GM12878 (cell line): Measurements from ENCODE around the gene IRF1. TPM values are rescaled to one million over a fixed set of nuclear protein-coding genes. Genes with fewer than 3 reads are reported as not detected.
A peak's percentile ranks its signal among the peaks of the same experiment; 100 is the strongest.

Experiments used
- ATAC-seq: fragments of 200-7000 bp; cut with Tn5 transposase; 3 replicates; pipeline ENCODE4 v1.9.1; 2020; ENCODE audit warnings: mild to moderate bottlenecking, moderate library complexity
- BruUV-seq: library from RNA; stranded (reverse); fragments of 400-500 nt; replicated peaks from 2 replicates; lab custom pipeline; 2021; lab: Mats Ljungman, UMichigan
- CTCF ChIA-PET: fragments of 300-600 bp; sonication (Branson Sonifier 250); formaldehyde crosslinking; extraction: SDS; loops from one replicate; lab custom pipeline; 2021; ENCODE audit warnings: inconsistent platforms; lab: Yijun Ruan, JAX
- POLR2A ChIA-PET: fragments of 350-600 bp; formaldehyde crosslinking; extraction: SDS; loops from one replicate; lab custom pipeline; 2021; ENCODE audit warnings: inconsistent platforms; lab: Charles Lee
- RAD21 ChIA-PET: fragments of 300-600 bp; sonication (Branson Sonifier 250); formaldehyde crosslinking; loops from one replicate; lab custom pipeline; 2023; ENCODE audit warnings: antibody characterized with exemption; ENCODE audit not compliant: unreplicated experiment; lab: Charles Lee
- SMC1A ChIA-PET: fragments of 300-600 bp; sonication (Branson Sonifier 250); formaldehyde crosslinking; loops from one replicate; lab custom pipeline; 2023; ENCODE audit not compliant: unreplicated experiment, uncharacterized antibody; lab: Charles Lee
- DNase-seq: peaks from one replicate; pipeline ENCODE4 v3.0.0-alpha.2; 2011; ENCODE audit warnings: low read depth, low spot score
- FAIRE-seq: peaks from 3 replicates; lab custom pipeline; 2011; peaks lifted over from hg19 to GRCh38; lab: Jason Lieb, UNC
- H2AFZ ChIP-seq: 2 replicates; pipeline ENCODE4 v1.6.0; 2011; ENCODE audit warnings: low read depth, low read length, control low read depth; ENCODE audit not compliant: control insufficient read depth
- H3K27ac ChIP-seq: 2 replicates; pipeline ENCODE4 v1.5.1; 2011; ENCODE audit warnings: control low read depth; ENCODE audit not compliant: control insufficient read depth, insufficient read depth
- H3K27me3 ChIP-seq, 2 experiments: replicated peaks in 1 of 2; 2 replicates each; pipeline versions ENCODE4 v1.6.0 to v1.6.1; 2011; ENCODE audit warnings: low read length in 1 of 2; ENCODE audit not compliant: control insufficient read depth in 2 of 2, insufficient read depth in 2 of 2
- H3K36me3 ChIP-seq, 2 experiments: 2 replicates each; pipeline ENCODE4 v1.5.1; 2011; ENCODE audit warnings: low read length in 1 of 2; ENCODE audit not compliant: control insufficient read depth in 2 of 2, insufficient read depth in 2 of 2
- H3K4me1 ChIP-seq: 2 replicates; pipeline ENCODE4 v1.6.1; 2011; ENCODE audit warnings: mild to moderate bottlenecking, low read length, moderate library complexity, mixed read lengths; ENCODE audit not compliant: control insufficient read depth, insufficient read depth
- H3K4me2 ChIP-seq: 2 replicates; pipeline ENCODE4 v1.6.0; 2011; ENCODE audit warnings: control low read depth; ENCODE audit not compliant: control insufficient read depth, insufficient read depth
- H3K4me3 ChIP-seq: fragments of 200-600 bp; sonication (generic); 2 replicates; pipeline ENCODE4 v1.5.1; 2016
- H3K79me2 ChIP-seq: 2 replicates; pipeline ENCODE4 v1.6.0; 2011; ENCODE audit warnings: low read length; ENCODE audit not compliant: control insufficient read depth, insufficient read depth
- H3K9ac ChIP-seq: 2 replicates; pipeline ENCODE4 v1.8.0; 2011; ENCODE audit warnings: low read length, control low read depth, mixed read lengths; ENCODE audit not compliant: control insufficient read depth, insufficient read depth
- H3K9me3 ChIP-seq: replicated peaks from 3 replicates; pipeline ENCODE4 v1.5.1; 2011; ENCODE audit warnings: mild to moderate bottlenecking, low read length; ENCODE audit not compliant: control insufficient read depth, insufficient read depth
- H4K20me1 ChIP-seq: 2 replicates; pipeline ENCODE4 v1.6.0; 2011; ENCODE audit not compliant: control insufficient read depth, insufficient read depth
- HDAC6 ChIP-seq: fragments of 200-600 bp; sonication (generic); IDR thresholded peaks from one replicate; pipeline ENCODE4 v1.8.0; 2017; ENCODE audit warnings: antibody characterized with exemption; ENCODE audit not compliant: unreplicated experiment
- IKZF2 ChIP-seq, 2 experiments: fragments of 450-650 bp; IDR thresholded peaks; 2 replicates each; pipeline ENCODE4 v1.6.1; 2017; ENCODE audit warnings: mild to moderate bottlenecking in 2 of 2, moderate library complexity in 2 of 2
- IRF3 ChIP-seq: fragments of 450-650 bp; IDR thresholded peaks from 2 replicates; pipeline ENCODE4 v1.6.1; 2014; ENCODE audit warnings: mild to moderate bottlenecking
- MTA2 ChIP-seq: fragments of 450-650 bp; IDR thresholded peaks from 2 replicates; pipeline ENCODE4 v1.6.1; 2016; ENCODE audit warnings: low read depth, mild to moderate bottlenecking, moderate library complexity
- MYB ChIP-seq: fragments of 150-350 bp; IDR thresholded peaks from 2 replicates; pipeline ENCODE4 v1.6.1; 2014; ENCODE audit warnings: mild to moderate bottlenecking, low read depth, low read length, borderline replicate concordance
- PAX8 ChIP-seq: fragments of 450-650 bp; IDR thresholded peaks from 2 replicates; pipeline ENCODE4 v1.6.1; 2017; ENCODE audit warnings: mild to moderate bottlenecking, moderate library complexity
- PML ChIP-seq: IDR thresholded peaks from 2 replicates; pipeline ENCODE4 v1.6.1; 2012; ENCODE audit warnings: low read length, inconsistent platforms
- POLR2AphosphoS2 ChIP-seq: IDR thresholded peaks from 2 replicates; pipeline ENCODE4 v1.6.1; 2011; ENCODE audit warnings: low read depth, mild to moderate bottlenecking, low read length, improper control_type of control experiment, moderate library complexity
- RBBP5 ChIP-seq: fragments of 200-600 bp; sonication (generic); conservative IDR thresholded peaks from 2 replicates; pipeline ENCODE4 v1.6.1; 2016
- SMAD1 ChIP-seq: fragments of 450-650 bp; IDR thresholded peaks from 2 replicates; pipeline ENCODE4 v1.6.1; 2018; ENCODE audit warnings: mild to moderate bottlenecking, low read depth; ENCODE audit not compliant: partially characterized antibody
- SMAD5 ChIP-seq: IDR thresholded peaks from 2 replicates; pipeline ENCODE4 v1.6.1; 2016; ENCODE audit warnings: antibody characterized with exemption, low read depth
- SREBF1 ChIP-seq: IDR thresholded peaks from 2 replicates; pipeline ENCODE4 v1.6.1; 2012; ENCODE audit warnings: mild to moderate bottlenecking, low read length
- TARDBP ChIP-seq: IDR thresholded peaks from 2 replicates; pipeline ENCODE4 v1.6.1; 2016; ENCODE audit warnings: borderline replicate concordance
- TCF3 ChIP-seq: IDR thresholded peaks from 2 replicates; pipeline ENCODE4 v1.6.1; 2012; ENCODE audit warnings: low read depth, mild to moderate bottlenecking, low read length, borderline replicate concordance; ENCODE audit not compliant: insufficient read depth
- TCF7 ChIP-seq: IDR thresholded peaks from 2 replicates; pipeline ENCODE4 v1.6.1; 2014; ENCODE audit warnings: antibody characterized with exemption, borderline replicate concordance
- USF1 ChIP-seq: IDR thresholded peaks from 2 replicates; pipeline ENCODE4 v1.6.1; 2011; ENCODE audit warnings: borderline replicate concordance, low read depth, mild to moderate bottlenecking, moderate library complexity, mixed read lengths, low read length; ENCODE audit not compliant: insufficient read depth; ENCODE audit errors: extremely low read length
- WGBS: methylation state at CpG from one replicate; pipeline ENCODE4 v1.1.6; 2016; ENCODE audit warnings: low lambda C conversion rate; ENCODE audit not compliant: insufficient replicate concordance, insufficient coverage; ENCODE audit errors: missing lambda C conversion rate; 5-methylcytosine and 5-hydroxymethylcytosine counted together
- in situ Hi-C: fragments of 300-500 bp; cut with MboI; formaldehyde crosslinking; loops from 9 replicates; pipeline ENCODE4 v1.14.3; 2018; ENCODE audit warnings: mixed read lengths
- intact Hi-C: fragments of 100-400 bp; cut with micrococcal nuclease; formaldehyde crosslinking; loops from one replicate; pipeline ENCODE4 v1.14.2; 2022; ENCODE audit not compliant: unreplicated experiment
- polyA plus RNA-seq, 11 experiments: library from polyadenylated mRNA; depleted of rRNA in 4 of 11; unstranded in 6 of 11; stranded (reverse) in 5 of 11; fragments of >200 nt; fragmentation: Nextera tagmentation in 4 of 11; fragmentation: Illumina TruSeq in 1 of 11; extraction: Ambion mirVana in 4 of 11; extraction: Trizol in 1 of 11; gene quantifications; 1 replicate in 1 of 11; 2 replicates in 10 of 11; pipeline versions ENCODE4 v1.2.1 to v1.2.3, GENCODE V29; 2011 to 2016; ENCODE audit warnings: inconsistent platforms in 2 of 11, missing spikeins in 2 of 11, low read depth in 1 of 11
- total RNA-seq, 4 experiments: library from RNA; depleted of rRNA in 3 of 4; stranded (reverse); fragments of >200 nt in 3 of 4; fragmentation: Illumina TruSeq in 1 of 4; extraction: Trizol in 1 of 4; gene quantifications; 2 replicates each; pipeline versions ENCODE4 v1.2.1 to v1.2.3, GENCODE V29; 2013 to 2021
- TF ChIP-seq, protein P1 (sequence below): fragments of 450-650 bp; IDR thresholded peaks from 2 replicates; pipeline ENCODE4 v1.6.1; 2016; ENCODE audit warnings: mild to moderate bottlenecking, moderate library complexity, borderline replicate concordance

The IRF1 gene
- total and polyA plus RNA-seq, 10 of the 15 experiments (the other 5 are each of a cell fraction or from before 2014, with no cell fraction given), result 6.9 to 68.0 (median 49.6) TPM

GRCh38 chr5:132454361-132454760, 36.2 kb downstream of the IRF1 start (continued):
- TF ChIP-seq, protein P1, sequence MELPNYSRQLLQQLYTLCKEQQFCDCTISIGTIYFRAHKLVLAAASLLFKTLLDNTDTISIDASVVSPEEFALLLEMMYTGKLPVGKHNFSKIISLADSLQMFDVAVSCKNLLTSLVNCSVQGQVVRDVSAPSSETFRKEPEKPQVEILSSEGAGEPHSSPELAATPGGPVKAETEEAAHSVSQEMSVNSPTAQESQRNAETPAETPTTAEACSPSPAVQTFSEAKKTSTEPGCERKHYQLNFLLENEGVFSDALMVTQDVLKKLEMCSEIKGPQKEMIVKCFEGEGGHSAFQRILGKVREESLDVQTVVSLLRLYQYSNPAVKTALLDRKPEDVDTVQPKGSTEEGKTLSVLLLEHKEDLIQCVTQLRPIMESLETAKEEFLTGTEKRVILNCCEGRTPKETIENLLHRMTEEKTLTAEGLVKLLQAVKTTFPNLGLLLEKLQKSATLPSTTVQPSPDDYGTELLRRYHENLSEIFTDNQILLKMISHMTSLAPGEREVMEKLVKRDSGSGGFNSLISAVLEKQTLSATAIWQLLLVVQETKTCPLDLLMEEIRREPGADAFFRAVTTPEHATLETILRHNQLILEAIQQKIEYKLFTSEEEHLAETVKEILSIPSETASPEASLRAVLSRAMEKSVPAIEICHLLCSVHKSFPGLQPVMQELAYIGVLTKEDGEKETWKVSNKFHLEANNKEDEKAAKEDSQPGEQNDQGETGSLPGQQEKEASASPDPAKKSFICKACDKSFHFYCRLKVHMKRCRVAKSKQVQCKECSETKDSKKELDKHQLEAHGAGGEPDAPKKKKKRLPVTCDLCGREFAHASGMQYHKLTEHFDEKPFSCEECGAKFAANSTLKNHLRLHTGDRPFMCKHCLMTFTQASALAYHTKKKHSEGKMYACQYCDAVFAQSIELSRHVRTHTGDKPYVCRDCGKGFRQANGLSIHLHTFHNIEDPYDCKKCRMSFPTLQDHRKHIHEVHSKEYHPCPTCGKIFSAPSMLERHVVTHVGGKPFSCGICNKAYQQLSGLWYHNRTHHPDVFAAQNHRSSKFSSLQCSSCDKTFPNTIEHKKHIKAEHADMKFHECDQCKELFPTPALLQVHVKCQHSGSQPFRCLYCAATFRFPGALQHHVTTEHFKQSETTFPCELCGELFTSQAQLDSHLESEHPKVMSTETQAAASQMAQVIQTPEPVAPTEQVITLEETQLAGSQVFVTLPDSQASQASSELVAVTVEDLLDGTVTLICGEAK, result no peak
- TF ChIP-seq RBBP5, result no peak
- no peak for TF ChIP-seq POLR2AphosphoS2
- no peak for TF ChIP-seq MYB
- no peak for TF ChIP-seq PML
- TF ChIP-seq IRF3, result no peak

DNA sequence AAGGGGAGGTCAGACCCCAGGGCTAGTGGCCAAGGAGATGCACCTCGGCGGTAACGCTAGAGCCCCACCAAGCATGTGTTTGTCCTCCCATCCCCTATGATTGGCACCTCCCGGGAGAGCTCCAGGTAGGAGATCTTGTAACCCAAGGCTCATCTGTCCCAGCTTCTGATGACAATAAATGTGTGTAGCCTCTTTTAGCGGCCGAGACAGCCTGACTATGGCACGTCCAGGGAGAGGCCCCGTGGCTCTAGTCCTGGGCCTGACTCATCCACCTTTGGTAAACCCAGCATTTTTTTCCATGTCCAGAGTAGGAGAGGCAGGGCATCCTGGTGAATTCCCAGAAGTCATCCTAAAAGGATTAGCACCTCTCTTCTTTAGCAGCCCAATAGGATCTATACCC, 39.2 kb downstream of the IRF1 start:
- no peak overlapping the region for H3K4me2 ChIP-seq
- SMC1A ChIA-PET, result interaction anchor here (0.9 kb wide), 1 partner anchor 13 kb away, joined by 3 read pairs; no protein-coding TSS in a partner anchor
- no peaks in the 10 kb centered on the region for H3K27me3 ChIP-seq
- BruUV-seq, result TSS peak; percentile 31
- DNase-seq, result no peak
- 93% methylated on average over 8 of the region's 8 CpGs for WGBS
- no peaks in the 10 kb centered on the region; the same call in 1 of the 2 replicates for H4K20me1 ChIP-seq
- H2AFZ ChIP-seq, result no peak overlapping the region
- RAD21 ChIA-PET, result interaction anchor here (1.3 kb wide), 1 partner anchor 25 kb away, joined by 3 read pairs; no protein-coding TSS in a partner anchor
- H3K27ac ChIP-seq, result no peak overlapping the region
- POLR2A ChIA-PET, result no interaction called here
- no peak overlapping the region for H3K4me3 ChIP-seq
- no peak overlapping the region for H3K9ac ChIP-seq
- ATAC-seq, result no peak
- intact Hi-C loops (no loop called here), in situ Hi-C loops (no loop called here)
- peaks cover 13 to 16% of the 10 kb centered on the region in 2 experiments for H3K36me3 ChIP-seq
- H3K79me2 ChIP-seq, result peaks cover 9% of the 10 kb centered on the region; the same call in 1 of the 2 replicates
- CTCF ChIA-PET, result interaction anchor here (1.2 to 1.7 kb wide), 2 partner anchors 25 to 29 kb away, joined by 3 to 4 read pairs; no protein-coding TSS in a partner anchor
- peaks cover 16% of the 10 kb centered on the region for H3K4me1 ChIP-seq
- FAIRE-seq, result no peak
- H3K9me3 ChIP-seq, result no peaks in the 10 kb centered on the region
- TF ChIP-seq MTA2 (no peak), SMAD5 (no peak), IKZF2 (IDR thresholded peaks at IDR 0.05) (no peak), PAX8 (no peak), TARDBP (no peak), SREBF1 (no peak), USF1 (no peak), TCF3 (no peak), SMAD1 (no peak), HDAC6 (no peak), TCF7 (no peak)
